ENCODE data around the gene B3GNT7.
A peak's percentile ranks its signal among the peaks of the same experiment; 100 is the strongest.

Gene B3GNT7

DNA sequence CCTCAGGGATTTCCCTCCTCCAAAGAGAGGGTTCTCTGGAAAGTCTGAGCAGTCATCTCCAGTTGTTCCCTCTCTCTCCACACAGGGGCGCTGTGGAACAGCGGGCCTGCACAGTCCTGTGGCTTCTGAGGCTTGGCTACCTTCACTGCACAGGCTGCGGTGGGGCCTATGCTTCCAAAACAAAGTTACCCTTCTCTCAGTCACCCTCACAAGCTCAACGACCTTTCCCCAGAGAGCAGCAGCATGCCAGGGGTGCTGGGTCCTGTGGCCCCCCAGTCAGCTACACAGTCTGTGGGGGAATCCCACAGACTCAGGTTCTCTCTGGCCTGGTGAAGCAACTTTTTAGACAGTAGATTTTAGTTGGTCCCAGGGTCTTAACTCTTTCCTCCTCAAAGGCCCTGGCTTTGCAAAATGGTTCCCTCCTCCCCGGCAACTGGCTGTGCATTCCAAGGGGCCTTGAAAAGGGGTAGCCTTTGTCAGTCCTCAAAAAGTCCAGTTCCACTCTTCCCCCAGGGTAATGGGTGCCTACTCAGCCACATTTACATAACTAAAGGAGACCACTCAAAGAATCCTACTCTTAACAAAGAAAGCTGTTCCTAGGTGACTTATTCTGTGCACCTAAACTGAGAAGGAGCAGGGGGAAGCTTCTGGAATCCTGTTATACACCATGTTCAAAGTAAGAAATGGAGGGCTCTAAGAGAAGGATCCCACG lies 14.9 kb downstream of the B3GNT7 start:
- peaks cover 13% of the 10 kb centered on the region; the same call in 1 of the 2 replicates for H3K36me3 ChIP-seq (ENCODE audit: insufficient read depth, low read length)
- H3K4me1 ChIP-seq (ENCODE audit: insufficient read depth, low read length, severe bottlenecking) = peaks cover 6% of the 10 kb centered on the region
- H3K4me2 ChIP-seq (ENCODE audit: low read length) = no peak overlapping the region
- no peaks in the 10 kb centered on the region for H3K79me2 ChIP-seq (ENCODE audit: insufficient read depth, low read length)
- H4K20me1 ChIP-seq (ENCODE audit: insufficient read depth, low read length) = no peaks in the 10 kb centered on the region
- no peaks in the 10 kb centered on the region for H3K9me2 ChIP-seq (ENCODE audit: low read depth, low read length)
- H3K9me3 ChIP-seq (ENCODE audit: low read length) = peaks cover 15% of the 10 kb centered on the region
- no peak for TF ChIP-seq EZH2 (IDR thresholded peaks at IDR 0.05; ENCODE audit: borderline replicate concordance, low read length)
- TF ChIP-seq, protein P1, sequence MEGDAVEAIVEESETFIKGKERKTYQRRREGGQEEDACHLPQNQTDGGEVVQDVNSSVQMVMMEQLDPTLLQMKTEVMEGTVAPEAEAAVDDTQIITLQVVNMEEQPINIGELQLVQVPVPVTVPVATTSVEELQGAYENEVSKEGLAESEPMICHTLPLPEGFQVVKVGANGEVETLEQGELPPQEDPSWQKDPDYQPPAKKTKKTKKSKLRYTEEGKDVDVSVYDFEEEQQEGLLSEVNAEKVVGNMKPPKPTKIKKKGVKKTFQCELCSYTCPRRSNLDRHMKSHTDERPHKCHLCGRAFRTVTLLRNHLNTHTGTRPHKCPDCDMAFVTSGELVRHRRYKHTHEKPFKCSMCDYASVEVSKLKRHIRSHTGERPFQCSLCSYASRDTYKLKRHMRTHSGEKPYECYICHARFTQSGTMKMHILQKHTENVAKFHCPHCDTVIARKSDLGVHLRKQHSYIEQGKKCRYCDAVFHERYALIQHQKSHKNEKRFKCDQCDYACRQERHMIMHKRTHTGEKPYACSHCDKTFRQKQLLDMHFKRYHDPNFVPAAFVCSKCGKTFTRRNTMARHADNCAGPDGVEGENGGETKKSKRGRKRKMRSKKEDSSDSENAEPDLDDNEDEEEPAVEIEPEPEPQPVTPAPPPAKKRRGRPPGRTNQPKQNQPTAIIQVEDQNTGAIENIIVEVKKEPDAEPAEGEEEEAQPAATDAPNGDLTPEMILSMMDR (IDR thresholded peaks at IDR 0.05; ENCODE audit: low read length) = peak; percentile 42
- H3K27ac ChIP-seq (ENCODE audit: low read depth, low read length, poor library complexity, severe bottlenecking) = no peak overlapping the region
- H3K27me3 ChIP-seq (ENCODE audit: insufficient read depth, low read length) = no peaks in the 10 kb centered on the region; the same call in 1 of the 2 replicates
- H3F3A ChIP-seq (ENCODE audit: insufficient read depth, low read length) = no peaks in the 10 kb centered on the region
- H3K9ac ChIP-seq (ENCODE audit: low read length) = no peak overlapping the region
- H2AFZ ChIP-seq (ENCODE audit: low read length) = no peak overlapping the region
- H3K4me3 ChIP-seq (ENCODE audit: low read depth, low read length, poor library complexity, severe bottlenecking) = no peak overlapping the region

DNA sequence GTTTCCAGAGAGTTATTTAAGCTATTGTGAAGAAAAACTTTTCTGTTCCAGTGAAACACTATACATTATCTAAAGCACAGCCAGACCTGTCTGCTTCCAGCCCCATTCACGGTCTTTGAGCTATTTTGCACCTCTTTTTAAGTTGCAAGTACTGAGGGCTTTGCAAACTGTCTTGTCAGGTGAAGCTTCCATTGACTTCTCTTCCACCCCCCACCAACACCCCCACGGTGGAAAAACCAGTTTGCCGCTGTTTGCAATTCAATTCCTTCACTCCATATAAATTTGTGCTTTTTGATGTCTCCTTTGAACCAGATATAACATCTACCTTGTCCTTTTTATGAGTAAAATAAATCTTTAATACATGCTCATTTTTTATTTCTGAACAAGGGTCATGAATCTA lies 15.7 kb downstream of the B3GNT7 start:
- Histone ChIP-seq H3K27me3 (ENCODE audit: insufficient read depth, low read length) (no peaks in the 10 kb centered on the region; the same call in 1 of the 2 replicates), H3K9me2 (ENCODE audit: low read depth, low read length) (no peaks in the 10 kb centered on the region), H3F3A (ENCODE audit: insufficient read depth, low read length) (no peaks in the 10 kb centered on the region), H4K20me1 (ENCODE audit: insufficient read depth, low read length) (no peaks in the 10 kb centered on the region), H3K9ac (ENCODE audit: low read length) (no peak overlapping the region), H3K79me2 (ENCODE audit: insufficient read depth, low read length) (no peaks in the 10 kb centered on the region), H3K36me3 (ENCODE audit: insufficient read depth, low read length) (peaks cover 13% of the 10 kb centered on the region; the same call in 1 of the 2 replicates), H3K4me1 (ENCODE audit: insufficient read depth, low read length, severe bottlenecking) (peaks cover 5% of the 10 kb centered on the region), H3K4me2 (ENCODE audit: low read length) (no peak overlapping the region), H2AFZ (ENCODE audit: low read length) (no peak overlapping the region), H3K9me3 (ENCODE audit: low read length) (peaks cover 15% of the 10 kb centered on the region), H3K27ac (ENCODE audit: low read depth, low read length, poor library complexity, severe bottlenecking) (no peak overlapping the region), H3K4me3 (ENCODE audit: low read depth, low read length, poor library complexity, severe bottlenecking) (no peak overlapping the region)
- TF ChIP-seq EZH2 (IDR thresholded peaks at IDR 0.05; ENCODE audit: borderline replicate concordance, low read length) = no peak
- TF ChIP-seq, protein P1 (IDR thresholded peaks at IDR 0.05; ENCODE audit: low read length) = no peak

DNA sequence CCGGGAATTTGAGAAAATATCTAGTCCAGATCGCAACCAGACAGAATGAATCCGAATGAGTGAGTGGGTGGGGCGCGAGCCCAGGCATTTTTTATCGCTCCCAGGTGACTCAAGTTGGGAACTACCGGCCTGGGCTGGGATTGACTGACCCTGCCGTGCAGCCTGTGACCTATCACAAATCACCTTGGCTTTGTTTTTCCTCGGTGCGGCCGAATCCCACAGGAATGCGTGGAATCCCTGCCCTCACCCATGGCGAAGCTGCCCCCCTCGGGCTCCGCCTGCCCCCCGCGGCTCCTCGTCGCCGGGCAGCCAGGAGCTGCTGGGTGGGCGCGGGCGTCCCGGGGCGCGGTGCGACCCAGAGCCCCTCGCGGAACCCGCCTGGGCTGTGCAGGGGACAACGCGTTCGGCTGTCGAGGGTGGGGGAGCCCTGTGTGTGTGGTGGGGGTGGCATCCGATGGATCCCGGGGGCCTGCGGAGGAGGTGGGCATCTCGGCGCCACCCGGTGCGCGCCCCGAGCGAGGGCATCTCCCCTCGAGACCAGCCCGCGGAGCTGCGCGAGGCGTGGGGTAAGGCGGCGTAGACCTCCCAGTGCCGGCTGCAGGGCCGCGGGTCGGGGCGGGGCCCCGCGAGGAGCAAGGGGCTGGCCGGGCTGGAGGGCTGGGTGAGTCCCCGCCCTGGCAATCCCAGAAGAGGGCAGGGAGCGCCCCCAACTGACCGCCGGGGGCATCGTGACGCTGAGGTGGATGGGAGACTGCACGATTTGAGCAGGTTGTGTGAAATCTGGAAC lies 16.5 kb downstream of the B3GNT7 start:
- Histone ChIP-seq H3K27ac (ENCODE audit: low read depth, low read length, poor library complexity, severe bottlenecking) (no peak overlapping the region), H3K4me2 (ENCODE audit: low read length) (peak overlapping the region; percentile 53), H3K9me2 (ENCODE audit: low read depth, low read length) (no peaks in the 10 kb centered on the region), H3K9ac (ENCODE audit: low read length) (peak overlapping the region; percentile 38; the same call in 1 of the 2 replicates), H4K20me1 (ENCODE audit: insufficient read depth, low read length) (no peaks in the 10 kb centered on the region), H3K36me3 (ENCODE audit: insufficient read depth, low read length) (peaks cover 13% of the 10 kb centered on the region; the same call in 1 of the 2 replicates), H2AFZ (ENCODE audit: low read length) (no peak overlapping the region), H3K79me2 (ENCODE audit: insufficient read depth, low read length) (no peaks in the 10 kb centered on the region), H3F3A (ENCODE audit: insufficient read depth, low read length) (no peaks in the 10 kb centered on the region), H3K27me3 (ENCODE audit: insufficient read depth, low read length) (no peaks in the 10 kb centered on the region; the same call in 1 of the 2 replicates), H3K4me1 (ENCODE audit: insufficient read depth, low read length, severe bottlenecking) (peaks cover 5% of the 10 kb centered on the region), H3K9me3 (ENCODE audit: low read length) (peaks cover 15% of the 10 kb centered on the region), H3K4me3 (ENCODE audit: low read depth, low read length, poor library complexity, severe bottlenecking) (peak overlapping the region; percentile 57)
- TF ChIP-seq EZH2 (IDR thresholded peaks at IDR 0.05; ENCODE audit: borderline replicate concordance, low read length) = no peak
- TF ChIP-seq, protein P1 (IDR thresholded peaks at IDR 0.05; ENCODE audit: low read length) = peak; percentile 76
